Endodermal cell (in vitro differentiated cells): ENCODE results near the gene ANKRD27. TPM values are rescaled to one million over a fixed set of nuclear protein-coding genes. Genes with fewer than 3 reads are reported as not detected.
"Not testable (repeated sequence)": the region's sequence is repeated elsewhere in the genome, so short reads cannot be mapped to it uniquely, and the experiment has no call there.

ENCODE experiments used
- DNase-seq: peaks from one replicate; pipeline ENCODE4 v3.0.0-alpha.2; 2017
- H3K27ac ChIP-seq: 2 replicates; pipeline ENCODE4 v1.5.1; 2013; ENCODE audit warnings: mild to moderate bottlenecking, low read depth, low read length, moderate library complexity
- H3K27me3 ChIP-seq: 2 replicates; pipeline ENCODE4 v1.6.1; 2013; ENCODE audit warnings: mild to moderate bottlenecking, low read length, moderate library complexity; ENCODE audit not compliant: insufficient read depth, control insufficient read depth, poor library complexity, severe bottlenecking
- H3K36me3 ChIP-seq: 2 replicates; pipeline ENCODE4 v1.7.0; 2013; ENCODE audit warnings: mild to moderate bottlenecking, low read length, moderate library complexity; ENCODE audit not compliant: control insufficient read depth, insufficient read depth
- H3K4me1 ChIP-seq: one replicate; pipeline ENCODE4 v1.7.0; 2013; ENCODE audit warnings: low read length; ENCODE audit not compliant: control insufficient read depth, insufficient read depth
- H3K4me3 ChIP-seq: 2 replicates; pipeline ENCODE4 v1.5.1; 2013; ENCODE audit warnings: mild to moderate bottlenecking, low read length, moderate library complexity
- H3K9ac ChIP-seq: 2 replicates; pipeline ENCODE4 v1.6.1; 2013; ENCODE audit warnings: mild to moderate bottlenecking, low read length, moderate library complexity; ENCODE audit not compliant: poor library complexity, severe bottlenecking; ENCODE audit errors: extremely low read depth
- H3K9me3 ChIP-seq: 2 replicates; pipeline ENCODE4 v1.6.1; 2013; ENCODE audit warnings: mild to moderate bottlenecking, low read length, moderate library complexity; ENCODE audit not compliant: control insufficient read depth
- H3K27ac Mint-ChIP-seq: 2 replicates; pipeline ENCODE4 v1.8.0; 2020; ENCODE audit warnings: mixed read lengths
- H3K27me3 Mint-ChIP-seq: 2 replicates; pipeline ENCODE4 v1.8.0; 2021; ENCODE audit warnings: mild to moderate bottlenecking, mixed read lengths; ENCODE audit not compliant: insufficient read depth
- H3K36me3 Mint-ChIP-seq: 2 replicates; pipeline ENCODE4 v1.8.0; 2020; ENCODE audit warnings: low read depth, mixed read lengths
- H3K4me1 Mint-ChIP-seq: 2 replicates; pipeline ENCODE4 v1.8.0; 2020; ENCODE audit warnings: mixed read lengths
- H3K4me3 Mint-ChIP-seq: 2 replicates; pipeline ENCODE4 v1.8.0; 2020; ENCODE audit warnings: mild to moderate bottlenecking, moderate library complexity, mixed read lengths
- H3K9me3 Mint-ChIP-seq: 2 replicates; pipeline ENCODE4 v1.8.0; 2020; ENCODE audit warnings: mild to moderate bottlenecking, mixed read lengths
- CTCF ChIP-seq: fragments of 200-600 bp; sonication (generic); conservative IDR thresholded peaks from 2 replicates; pipeline ENCODE4 v1.5.0; 2021; ENCODE audit warnings: antibody characterized with exemption, mild to moderate bottlenecking
- WGBS, 2 experiments: methylation state at CpG; one replicate each; pipeline versions ENCODE4 v1.1.5 to v1.1.7; 2013; ENCODE audit warnings: missing lambda C conversion rate in 2 of 2, mixed read lengths in 1 of 2; ENCODE audit not compliant: insufficient coverage in 1 of 2, insufficient read length in 1 of 2; 5-methylcytosine and 5-hydroxymethylcytosine counted together
- total RNA-seq, 2 donors: library from RNA; stranded (reverse); fragmentation: NEBNext Ultra II Directional in 1 of 2; extraction: Animal tissue kit (Norgen Biotek cat#: 25700) in 1 of 2; gene quantifications; 2 replicates in 1 of 2; 3 replicates in 1 of 2; pipeline ENCODE4 v1.2.1, GENCODE V29; 2021

ANKRD27 gene
- total RNA-seq, 2 donors from 2014 or later = 35.1 to 35.9 TPM

GRCh38 chr19:32576790-32577189, 98.2 kb downstream of the ANKRD27 start:
- no peak overlapping the region for H3K9ac ChIP-seq
- no peak overlapping the region for H3K27ac ChIP-seq
- Mint-ChIP-seq H3K27ac (no peak overlapping the region), H3K27me3 (peaks cover 33% of the 10 kb centered on the region), H3K9me3 (peaks cover 2% of the 10 kb centered on the region), H3K4me3 (no peak overlapping the region), H3K4me1 (no peaks in the 10 kb centered on the region), H3K36me3 (no peaks in the 10 kb centered on the region)
- peaks cover 18% of the 10 kb centered on the region for H3K27me3 ChIP-seq
- H3K4me3 ChIP-seq = no peak overlapping the region
- DNase-seq = no peak
- H3K9me3 ChIP-seq = no peaks in the 10 kb centered on the region
- no peaks in the 10 kb centered on the region for H3K4me1 ChIP-seq
- WGBS, 2 experiments = 60% methylated on average over 1 of the region's 1 CpG; no CpG with 5 or more reads in 1 of the 2 experiments
- no peak for TF ChIP-seq CTCF
- H3K36me3 ChIP-seq = no peaks in the 10 kb centered on the region

DNA sequence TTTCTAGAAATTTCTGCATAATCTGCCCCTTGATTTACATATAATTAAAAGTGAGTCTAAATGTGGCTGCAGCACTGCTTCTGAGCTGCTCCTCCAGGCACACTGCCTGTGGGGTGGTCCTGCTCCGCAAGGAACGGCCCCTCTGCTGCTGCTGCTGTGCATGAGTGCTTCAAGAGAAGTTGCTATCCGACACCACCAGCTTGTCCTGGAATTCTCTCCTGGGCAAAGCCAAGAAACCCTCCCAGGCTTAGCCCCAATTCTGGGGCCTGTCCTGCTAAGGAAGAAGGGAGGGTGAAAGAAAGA, 101.5 kb downstream of the ANKRD27 start:
- peaks cover 5% of the 10 kb centered on the region for H3K27me3 ChIP-seq
- WGBS, 2 experiments = 75 to 87% methylated on average over 2 to 3 of the region's 3 CpGs
- H3K4me3 ChIP-seq = no peak overlapping the region
- no peaks in the 10 kb centered on the region for H3K36me3 ChIP-seq
- no peaks in the 10 kb centered on the region for H3K36me3 Mint-ChIP-seq
- no peak for TF ChIP-seq CTCF
- no peak overlapping the region for H3K27ac ChIP-seq
- H3K4me1 ChIP-seq = no peaks in the 10 kb centered on the region
- H3K27me3 Mint-ChIP-seq = peaks cover 18% of the 10 kb centered on the region
- no peaks in the 10 kb centered on the region for H3K4me1 Mint-ChIP-seq
- H3K27ac Mint-ChIP-seq = no peak overlapping the region
- no peak overlapping the region for H3K9ac ChIP-seq
- H3K4me3 Mint-ChIP-seq = no peak overlapping the region
- DNase-seq = no peak
- no peaks in the 10 kb centered on the region for H3K9me3 ChIP-seq
- peaks cover 2% of the 10 kb centered on the region for H3K9me3 Mint-ChIP-seq

DNA sequence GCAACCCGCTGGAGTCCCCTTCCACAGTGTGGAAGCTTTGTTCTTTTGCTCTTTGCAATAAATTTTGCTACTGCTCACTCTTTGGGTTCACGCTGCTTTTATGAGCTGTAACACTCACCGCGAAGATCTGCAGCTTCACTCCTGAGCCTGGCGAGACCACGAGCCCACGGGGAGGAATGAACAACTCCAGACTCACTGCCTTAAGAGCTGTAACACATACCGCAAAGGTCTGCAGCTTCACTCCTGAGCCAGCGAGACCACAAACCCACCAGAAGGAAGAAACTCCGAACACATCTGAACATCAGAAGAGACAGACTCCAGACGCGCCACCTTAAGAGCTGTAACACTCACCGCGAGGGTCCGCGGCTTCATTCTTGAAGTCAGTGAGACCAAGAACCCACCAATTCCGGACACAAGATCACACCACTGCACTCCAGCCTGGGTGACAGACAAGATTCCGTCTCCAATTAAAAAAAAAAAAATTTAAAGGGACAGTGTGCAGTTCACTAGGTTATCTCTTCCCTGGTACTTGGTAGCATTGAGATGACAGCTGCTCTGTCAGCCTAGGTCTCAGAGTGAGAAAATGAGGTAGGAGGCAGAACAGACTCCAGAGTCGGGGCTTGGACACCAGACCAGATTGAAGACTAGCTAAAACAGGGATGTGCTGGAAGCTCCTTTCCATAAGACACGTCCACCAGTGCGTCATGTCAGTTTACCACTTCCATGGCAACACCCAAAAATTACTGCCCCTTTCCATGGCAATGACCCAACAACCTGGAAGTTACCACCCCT, 102.1 kb downstream of the ANKRD27 start:
- H3K4me1 Mint-ChIP-seq, H3K36me3 Mint-ChIP-seq, H3K9ac ChIP-seq, H3K4me3 ChIP-seq, H3K36me3 ChIP-seq, H3K27ac Mint-ChIP-seq, H3K27ac ChIP-seq, H3K9me3 ChIP-seq, H3K9me3 Mint-ChIP-seq, H3K4me3 Mint-ChIP-seq, H3K27me3 ChIP-seq, DNase-seq, H3K4me1 ChIP-seq: not testable (repeated sequence)
- H3K27me3 Mint-ChIP-seq = peaks cover 13% of the 10 kb centered on the region
- 95 to 96% methylated on average over 13 to 19 of the region's 21 CpGs for WGBS, 2 experiments

GRCh38 chr19:32571471-32572075, 103.4 kb downstream of the ANKRD27 start:
- H3K27me3 Mint-ChIP-seq, H3K4me3 ChIP-seq, H3K9me3 Mint-ChIP-seq, H3K4me3 Mint-ChIP-seq, H3K36me3 Mint-ChIP-seq, H3K4me1 ChIP-seq, DNase-seq, H3K27me3 ChIP-seq, H3K27ac ChIP-seq, H3K36me3 ChIP-seq, H3K27ac Mint-ChIP-seq, H3K9me3 ChIP-seq, H3K9ac ChIP-seq, H3K4me1 Mint-ChIP-seq: not testable (repeated sequence)
- WGBS, 2 experiments = 93% methylated on average over 17 of the region's 36 CpGs; no CpG with 5 or more reads in 1 of the 2 experiments
